IMR-90 (cell line): ENCODE data around the gene SLC4A5. TPM values are rescaled to one million over a fixed set of nuclear protein-coding genes. Genes with fewer than 3 reads are reported as not detected.

Experiments
- ATAC-seq: fragments of 200-7000 bp; cut with Tn5 transposase; 2 replicates; pipeline ENCODE4 v1.9.1; 2020; ENCODE audit warnings: low read depth, mild to moderate bottlenecking, moderate library complexity
- BruUV-seq: library from RNA; stranded (reverse); fragments of 400-500 nt; replicated peaks from 2 replicates; lab custom pipeline; 2021; lab: Mats Ljungman, UMichigan
- CTCF ChIA-PET: fragments of 300-600 bp; formaldehyde crosslinking; extraction: SDS; loops from one replicate; lab custom pipeline; 2021; ENCODE audit warnings: antibody characterized with exemption; lab: Yijun Ruan, JAX
- POLR2A ChIA-PET: fragments of 300-600 bp; sonication (Branson Sonifier 250); formaldehyde crosslinking; loops from one replicate; lab custom pipeline; 2022; ENCODE audit warnings: antibody characterized with exemption; ENCODE audit not compliant: unreplicated experiment; lab: Charles Lee
- DNase-seq: peaks from one replicate; pipeline ENCODE4 v3.0.0; 2013
- H2AFZ ChIP-seq: replicated peaks from 2 replicates; pipeline ENCODE3; 2013; ENCODE audit warnings: low read length, mild to moderate bottlenecking; ENCODE audit not compliant: poor library complexity
- H2AK5ac ChIP-seq: 2 replicates; pipeline ENCODE4 v1.6.1; 2013; ENCODE audit warnings: low read depth, low read length, inconsistent platforms
- H2AK9ac ChIP-seq: replicated peaks from 2 replicates; pipeline ENCODE3; 2013; ENCODE audit warnings: mild to moderate bottlenecking, low read depth, low read length, moderate library complexity; ENCODE audit not compliant: poor library complexity
- H2BK120ac ChIP-seq: 2 replicates; pipeline ENCODE4 v1.6.1; 2013; ENCODE audit warnings: low read depth, low read length, inconsistent platforms
- H2BK15ac ChIP-seq: 3 replicates; pipeline ENCODE4 v1.6.1; 2013; ENCODE audit warnings: low read depth, low read length, inconsistent platforms
- H2BK20ac ChIP-seq: 2 replicates; pipeline ENCODE4 v1.6.1; 2013; ENCODE audit warnings: low read depth, mild to moderate bottlenecking, inconsistent platforms, low read length, moderate library complexity
- H2BK5ac ChIP-seq: 2 replicates; pipeline ENCODE4 v1.6.1; 2013; ENCODE audit warnings: mild to moderate bottlenecking, low read depth, low read length, inconsistent platforms; ENCODE audit not compliant: poor library complexity, severe bottlenecking
- H3K14ac ChIP-seq: replicated peaks from 2 replicates; pipeline ENCODE4 v1.6.1; 2013; ENCODE audit warnings: low read depth, low read length, inconsistent platforms
- H3K18ac ChIP-seq: 2 replicates; pipeline ENCODE4 v1.6.1; 2013; ENCODE audit warnings: low read depth, low read length, control low read depth
- H3K23ac ChIP-seq: 2 replicates; pipeline ENCODE4 v1.6.1; 2013; ENCODE audit warnings: low read depth, low read length, inconsistent platforms
- H3K27ac ChIP-seq: 2 replicates; pipeline ENCODE4 v1.5.1; 2013; ENCODE audit warnings: mild to moderate bottlenecking, control low read depth, low read length; ENCODE audit not compliant: insufficient read depth
- H3K27me3 ChIP-seq: 2 replicates; pipeline ENCODE4 v1.6.1; 2013; ENCODE audit warnings: low read length; ENCODE audit not compliant: control insufficient read depth, insufficient read depth
- H3K36me3 ChIP-seq: 2 replicates; pipeline ENCODE4 v1.6.1; 2013; ENCODE audit warnings: low read length, mixed read lengths; ENCODE audit not compliant: control insufficient read depth, insufficient read depth
- H3K4ac ChIP-seq: 2 replicates; pipeline ENCODE4 v1.6.1; 2013; ENCODE audit warnings: low read depth, low read length, inconsistent platforms
- H3K4me1 ChIP-seq: 2 replicates; pipeline ENCODE4 v1.6.1; 2013; ENCODE audit warnings: low read length, mixed read lengths; ENCODE audit not compliant: control insufficient read depth, insufficient read depth
- H3K4me2 ChIP-seq: 2 replicates; pipeline ENCODE4 v1.6.1; 2013; ENCODE audit warnings: low read depth, mild to moderate bottlenecking, control low read depth, low read length, moderate library complexity
- H3K4me3 ChIP-seq: 2 replicates; pipeline ENCODE4 v1.5.1; 2013; ENCODE audit warnings: low read depth, mild to moderate bottlenecking, control low read depth, low read length, moderate library complexity; ENCODE audit not compliant: insufficient read depth
- H3K56ac ChIP-seq: 2 replicates; pipeline ENCODE4 v1.6.1; 2013; ENCODE audit warnings: low read length, inconsistent platforms; ENCODE audit not compliant: insufficient read depth; ENCODE audit errors: extremely low read depth
- H3K79me1 ChIP-seq, 2 experiments: 2 replicates each; pipeline ENCODE4 v1.6.1; 2013; ENCODE audit warnings: low read length in 2 of 2, inconsistent platforms in 1 of 2, low read depth in 1 of 2
- H3K9ac ChIP-seq: 2 replicates; pipeline ENCODE4 v1.6.1; 2013; ENCODE audit warnings: low read depth, low read length, control low read depth
- H3K9me1 ChIP-seq: 2 replicates; pipeline ENCODE4 v1.6.1; 2013; ENCODE audit warnings: low read length, inconsistent platforms; ENCODE audit not compliant: insufficient read depth
- H3K9me3 ChIP-seq: 2 replicates; pipeline ENCODE4 v1.6.1; 2013; ENCODE audit warnings: low read length; ENCODE audit not compliant: control insufficient read depth, insufficient read depth
- H4K20me1 ChIP-seq: 2 replicates; pipeline ENCODE4 v1.6.1; 2013; ENCODE audit warnings: low read length, inconsistent platforms; ENCODE audit not compliant: insufficient read depth
- H4K5ac ChIP-seq: 2 replicates; pipeline ENCODE4 v1.6.1; 2013; ENCODE audit warnings: mild to moderate bottlenecking, low read depth, low read length, control low read depth
- H4K8ac ChIP-seq, 2 experiments: 2 replicates each; pipeline ENCODE4 v1.6.1; 2013; ENCODE audit warnings: low read depth in 2 of 2, low read length in 2 of 2, control low read depth in 1 of 2, inconsistent platforms in 1 of 2
- H4K91ac ChIP-seq: 2 replicates; pipeline ENCODE4 v1.6.1; 2013; ENCODE audit warnings: low read depth, low read length, inconsistent platforms; ENCODE audit not compliant: insufficient read depth
- BHLHE40 ChIP-seq: fragments of 150-350 bp; IDR thresholded peaks from 2 replicates; pipeline ENCODE4 v1.6.1; 2016; ENCODE audit warnings: mild to moderate bottlenecking, low read depth, low read length
- CTCF ChIP-seq: conservative IDR thresholded peaks from 2 replicates; pipeline ENCODE4 v1.5.1; 2012; ENCODE audit warnings: mild to moderate bottlenecking, low read depth, low read length, improper control_type of control experiment
- MAFK ChIP-seq: IDR thresholded peaks from 2 replicates; pipeline ENCODE4 v1.6.1; 2012; ENCODE audit warnings: low read depth, low read length, improper control_type of control experiment
- MAZ ChIP-seq: IDR thresholded peaks from 2 replicates; pipeline ENCODE4 v1.6.1; 2012; ENCODE audit warnings: low read depth, mild to moderate bottlenecking, low read length, improper control_type of control experiment, moderate library complexity, borderline replicate concordance
- MXI1 ChIP-seq: IDR thresholded peaks from 2 replicates; pipeline ENCODE4 v1.6.1; 2012; ENCODE audit warnings: low read depth, mild to moderate bottlenecking, low read length, moderate library complexity, borderline replicate concordance
- NFE2L2 ChIP-seq: fragments of 150-350 bp; IDR thresholded peaks from 2 replicates; pipeline ENCODE4 v1.6.1; 2016; ENCODE audit warnings: low read depth, mild to moderate bottlenecking, low read length
- POLR2A ChIP-seq: IDR thresholded peaks from 2 replicates; pipeline ENCODE4 v1.6.1; 2012; ENCODE audit warnings: mild to moderate bottlenecking, low read depth, low read length
- RCOR1 ChIP-seq: IDR thresholded peaks from 2 replicates; pipeline ENCODE4 v1.6.1; 2012; ENCODE audit warnings: mild to moderate bottlenecking, low read length, improper control_type of control experiment; ENCODE audit not compliant: insufficient replicate concordance
- SMC3 ChIP-seq: fragments of 150-350 bp; IDR thresholded peaks from 2 replicates; pipeline ENCODE4 v1.6.1; 2016; ENCODE audit warnings: low read depth, mild to moderate bottlenecking, antibody characterized with exemption, low read length, moderate library complexity
- USF2 ChIP-seq: fragments of 150-350 bp; IDR thresholded peaks from 2 replicates; pipeline ENCODE4 v1.6.1; 2017; ENCODE audit warnings: mild to moderate bottlenecking, antibody characterized with exemption, low read length, low read depth
- dilution Hi-C: fragments of 300-500 bp; cut with HindIII; formaldehyde crosslinking; loops from one replicate; pipeline ENCODE4 v1.14.3; 2018; ENCODE audit warnings: low sequenced_read_pairs; ENCODE audit not compliant: unreplicated experiment
- in situ Hi-C: fragments of 300-500 bp; cut with MboI; formaldehyde crosslinking; loops from 3 replicates; pipeline ENCODE4 v1.14.3; 2019; ENCODE audit warnings: low sequenced_read_pairs, inconsistent platforms, mixed read lengths
- intact Hi-C: fragments of 100-400 bp; cut with micrococcal nuclease; formaldehyde crosslinking; loops from 2 replicates; pipeline ENCODE4 v1.10.0; 2022
- polyA plus RNA-seq, 3 experiments: library from polyadenylated mRNA; depleted of rRNA; stranded (reverse); fragments of >200 nt; gene quantifications; 2 replicates each; pipeline ENCODE4 v1.2.3, GENCODE V29; 2012; ENCODE audit warnings: low replicate concordance in 1 of 3
- total RNA-seq: library from RNA; depleted of rRNA; stranded (reverse); fragments of >200 nt; gene quantifications from 2 replicates; pipeline ENCODE4 v1.2.3, GENCODE V29; 2012

Gene SLC4A5
- total and polyA plus RNA-seq, 2 of the 4 experiments (the other 2 are of a cell fraction), result 0.18 to 0.22 TPM

GRCh38 chr2:74233648-74234047 is 109.6 kb downstream of the SLC4A5 start:
- dilution Hi-C loops, result no loop called here
- no peak overlapping the region for H2BK20ac ChIP-seq
- H3K4me3 ChIP-seq, result no peak overlapping the region
- no peak overlapping the region for H3K27ac ChIP-seq
- no peak overlapping the region for H2AK5ac ChIP-seq
- H4K8ac ChIP-seq, result no peak overlapping the region
- H2BK5ac ChIP-seq, result no peak overlapping the region
- no peak overlapping the region for H2BK120ac ChIP-seq
- no peaks in the 10 kb centered on the region for H4K20me1 ChIP-seq
- ChIA-PET CTCF (interaction anchor here (1.1 kb wide), 1 partner anchor 17 kb away, joined by 3 read pairs; no protein-coding TSS in a partner anchor), POLR2A (no interaction called here)
- H4K5ac ChIP-seq, result no peak overlapping the region
- H2AK9ac ChIP-seq, result no peak overlapping the region
- no peak overlapping the region for H3K4me2 ChIP-seq
- no peak overlapping the region for H3K23ac ChIP-seq
- intact Hi-C loops, result no loop called here
- no TSS peak for BruUV-seq
- H3K14ac ChIP-seq, result no peak overlapping the region
- ATAC-seq (no peak), DNase-seq (no peak)
- no peaks in the 10 kb centered on the region for H3K79me1 ChIP-seq
- peaks cover 24% of the 10 kb centered on the region; the same call in 1 of the 2 replicates for H3K27me3 ChIP-seq
- H3K9ac ChIP-seq, result no peak overlapping the region
- no peak overlapping the region for H2AFZ ChIP-seq
- H3K4ac ChIP-seq, result no peak overlapping the region
- no peaks in the 10 kb centered on the region for H3K4me1 ChIP-seq
- no peak overlapping the region for H2BK15ac ChIP-seq
- no peak overlapping the region for H3K18ac ChIP-seq
- H4K91ac ChIP-seq, result no peak overlapping the region
- TF ChIP-seq BHLHE40 (no peak), MAZ (no peak), CTCF (no peak), NFE2L2 (no peak), SMC3 (no peak), MAFK (no peak), POLR2A (no peak), RCOR1 (no peak), USF2 (no peak), MXI1 (no peak)
- H3K36me3 ChIP-seq, result no peaks in the 10 kb centered on the region
- H3K9me1 ChIP-seq, result no peaks in the 10 kb centered on the region
- in situ Hi-C loops, result no loop called here
- H3K56ac ChIP-seq, result no peak overlapping the region
- H3K9me3 ChIP-seq, result no peaks in the 10 kb centered on the region; the same call in 1 of the 2 replicates
